Astrocyte (in vitro differentiated cells and primary cell): ENCODE results near the gene ONECUT3. TPM values are rescaled to one million over a fixed set of nuclear protein-coding genes. Genes with fewer than 3 reads are reported as not detected.

Source experiments
- microRNA-seq: library from miRNA; unstranded; fragments of <30 nt; microRNA quantifications from one replicate; pipeline ENCODE4 v1.2.0, GENCODE V29; 2020
- total RNA-seq: library from RNA; stranded (reverse); gene quantifications from 2 replicates; pipeline ENCODE4 v1.2.1, GENCODE V29; 2021

Gene ONECUT3
- total RNA-seq, 1 donor from 2014 or later: not detected

Small RNAs within 50 kb of the gene (microRNA-seq; reads per million reads assigned to microRNA genes)
- 10.7 reads per million, percentile 36 among the genes with 10 or more reads in this experiment for gene MIR1909

Other genes starting within 250 kb of the ONECUT3 start
- 4.7 and 5.5 TPM in 2 replicates for gene ADAMTSL5, start 240.5 kb upstream of the ONECUT3 start, total RNA-seq
- 0.09 TPM in 1 of 2 replicates, not detected in the other for gene PLK5, start 229.4 kb upstream of the ONECUT3 start, total RNA-seq
- gene MEX3D, start 185.2 kb upstream of the ONECUT3 start, total RNA-seq: 51.8 and 52.1 TPM in 2 replicates
- gene MBD3, start 160.6 kb upstream of the ONECUT3 start, total RNA-seq: 64.0 and 71.9 TPM in 2 replicates
- 255 and 257 TPM in 2 replicates for gene UQCR11, start 148.0 kb upstream of the ONECUT3 start, total RNA-seq
- gene TCF3, start 100.9 kb upstream of the ONECUT3 start, total RNA-seq: 156 and 173 TPM in 2 replicates
- 3.0 and 4.4 TPM in 2 replicates for gene ATP8B3, start 58.8 kb downstream of the ONECUT3 start, total RNA-seq
- 35.5 and 36.2 TPM in 2 replicates for gene REXO1, start 95.0 kb downstream of the ONECUT3 start, total RNA-seq
- 52.4 and 58.1 TPM in 2 replicates for gene KLF16, start 110.1 kb downstream of the ONECUT3 start, total RNA-seq
- gene ABHD17A, start 132.0 kb downstream of the ONECUT3 start, total RNA-seq: 56.7 and 61.4 TPM in 2 replicates
- 3.7 and 5.7 TPM in 2 replicates for gene ADAT3, start 151.9 kb downstream of the ONECUT3 start, total RNA-seq
- gene SCAMP4, start 151.9 kb downstream of the ONECUT3 start, total RNA-seq: 72.2 and 73.4 TPM in 2 replicates
- gene CSNK1G2, start 187.7 kb downstream of the ONECUT3 start, total RNA-seq: 60.8 and 64.1 TPM in 2 replicates